H9 (cell line): ENCODE data around the gene SVOP. TPM values are rescaled to one million over a fixed set of nuclear protein-coding genes. Genes with fewer than 3 reads are reported as not detected.

Experiments used
- DNase-seq: peaks from one replicate; pipeline ENCODE4 v3.0.0-alpha.2; 2017
- H2AFZ ChIP-seq: one replicate; pipeline ENCODE4 v1.6.1; 2013; ENCODE audit warnings: mild to moderate bottlenecking, low read length, control low read depth, moderate library complexity
- H2AK5ac ChIP-seq: 2 replicates; pipeline ENCODE4 v1.6.1; 2013; ENCODE audit warnings: low read length, control low read depth, mixed read lengths; ENCODE audit not compliant: insufficient read length
- H2BK120ac ChIP-seq: one replicate; pipeline ENCODE4 v1.6.1; 2013; ENCODE audit warnings: low read depth, mild to moderate bottlenecking, low read length, control low read depth, inconsistent platforms; ENCODE audit not compliant: poor library complexity, severe bottlenecking
- H2BK12ac ChIP-seq: 2 replicates; pipeline ENCODE4 v1.6.1; 2013; ENCODE audit warnings: low read length, control low read depth, mixed read lengths, low read depth; ENCODE audit not compliant: insufficient read length
- H2BK15ac ChIP-seq: 2 replicates; pipeline ENCODE4 v1.6.1; 2013; ENCODE audit warnings: low read depth, low read length, control low read depth
- H2BK20ac ChIP-seq: one replicate; pipeline ENCODE4 v1.6.1; 2013; ENCODE audit warnings: low read depth, mild to moderate bottlenecking, low read length, control low read depth, inconsistent platforms; ENCODE audit not compliant: poor library complexity, severe bottlenecking
- H2BK5ac ChIP-seq: 2 replicates; pipeline ENCODE4 v1.6.1; 2013; ENCODE audit warnings: low read length, control low read depth, mixed read lengths; ENCODE audit not compliant: insufficient read length
- H3K14ac ChIP-seq: 2 replicates; pipeline ENCODE4 v1.6.1; 2013; ENCODE audit warnings: low read length, control low read depth; ENCODE audit not compliant: insufficient read depth
- H3K18ac ChIP-seq: 2 replicates; pipeline ENCODE4 v1.6.1; 2013; ENCODE audit warnings: low read depth, mild to moderate bottlenecking, mixed read lengths, low read length, control low read depth; ENCODE audit not compliant: insufficient read length
- H3K23ac ChIP-seq: 2 replicates; pipeline ENCODE4 v1.6.1; 2013; ENCODE audit warnings: low read length, control low read depth, mixed read lengths, low read depth; ENCODE audit not compliant: insufficient read length
- H3K23me2 ChIP-seq: 2 replicates; pipeline ENCODE4 v1.6.1; 2013; ENCODE audit warnings: low read depth, mild to moderate bottlenecking, mixed read lengths, low read length, control low read depth; ENCODE audit not compliant: insufficient read length, poor library complexity, severe bottlenecking
- H3K27ac ChIP-seq: 2 replicates; pipeline ENCODE4 v1.5.1; 2013; ENCODE audit warnings: low read length, control low read depth, mixed read lengths, low read depth; ENCODE audit not compliant: insufficient read length
- H3K27me3 ChIP-seq: 2 replicates; pipeline ENCODE4 v1.6.1; 2013; ENCODE audit warnings: low read length, control low read depth, inconsistent platforms; ENCODE audit not compliant: insufficient read depth
- H3K4ac ChIP-seq: 2 replicates; pipeline ENCODE4 v1.6.1; 2013; ENCODE audit warnings: low read depth, mild to moderate bottlenecking, control low read depth, inconsistent platforms, low read length, moderate library complexity
- H3K4me1 ChIP-seq: 2 replicates; pipeline ENCODE4 v1.6.1; 2013; ENCODE audit warnings: low read length, control low read depth, inconsistent platforms; ENCODE audit not compliant: insufficient read depth
- H3K4me2 ChIP-seq: 2 replicates; pipeline ENCODE4 v1.6.1; 2013; ENCODE audit warnings: low read length, control low read depth, mixed read lengths; ENCODE audit not compliant: insufficient read length, insufficient read depth
- H3K56ac ChIP-seq: 2 replicates; pipeline ENCODE4 v1.6.1; 2013; ENCODE audit warnings: low read depth, mild to moderate bottlenecking, mixed read lengths, low read length, control low read depth; ENCODE audit not compliant: insufficient read length
- H3K79me1 ChIP-seq: 2 replicates; pipeline ENCODE4 v1.6.1; 2013; ENCODE audit warnings: low read depth, mild to moderate bottlenecking, moderate library complexity, low read length, control low read depth, inconsistent platforms; ENCODE audit not compliant: insufficient read depth, poor library complexity, severe bottlenecking
- H3K79me2 ChIP-seq: 2 replicates; pipeline ENCODE4 v1.6.1; 2013; ENCODE audit warnings: low read length, control low read depth, inconsistent platforms; ENCODE audit not compliant: insufficient read depth
- H3K9ac ChIP-seq: 2 replicates; pipeline ENCODE4 v1.6.1; 2013; ENCODE audit warnings: low read length, control low read depth, mixed read lengths; ENCODE audit not compliant: insufficient read length; ENCODE audit errors: extremely low read depth
- H3K9me3 ChIP-seq: one replicate; pipeline ENCODE4 v1.6.1; 2013; ENCODE audit warnings: low read depth, low read length, inconsistent platforms; ENCODE audit not compliant: control insufficient read depth
- H3T11ph ChIP-seq: one replicate; pipeline ENCODE4 v1.6.1; 2013; ENCODE audit warnings: mild to moderate bottlenecking, low read length, control low read depth, inconsistent platforms
- H4K20me1 ChIP-seq: one replicate; pipeline ENCODE4 v1.6.1; 2013; ENCODE audit not compliant: control insufficient read depth, insufficient read length, insufficient read depth
- H4K5ac ChIP-seq: 2 replicates; pipeline ENCODE4 v1.6.1; 2013; ENCODE audit warnings: low read depth, mild to moderate bottlenecking, mixed read lengths, low read length, control low read depth; ENCODE audit not compliant: insufficient read length
- H4K8ac ChIP-seq: replicated peaks from 2 replicates; pipeline ENCODE4 v1.6.1; 2013; ENCODE audit warnings: low read length, control low read depth, mixed read lengths, low read depth; ENCODE audit not compliant: insufficient read length
- H4K91ac ChIP-seq: 2 replicates; pipeline ENCODE4 v1.6.1; 2013; ENCODE audit warnings: low read depth, mild to moderate bottlenecking, moderate library complexity, mixed read lengths, low read length, control low read depth; ENCODE audit not compliant: insufficient read length
- H3K27ac Mint-ChIP-seq, 3 experiments: 2 replicates in 2 of 3; 3 replicates in 1 of 3; pipeline ENCODE4 v1.8.0; 2020 to 2021; ENCODE audit warnings: mixed read lengths in 3 of 3, mild to moderate bottlenecking in 1 of 3, moderate library complexity in 1 of 3
- H3K27me3 Mint-ChIP-seq: 2 replicates; pipeline ENCODE4 v1.8.0; 2021; ENCODE audit warnings: low read depth, mild to moderate bottlenecking, moderate library complexity, mixed read lengths
- H3K36me3 Mint-ChIP-seq, 3 experiments: 2 replicates in 2 of 3; 3 replicates in 1 of 3; pipeline ENCODE4 v1.8.0; 2020 to 2021; ENCODE audit warnings: low read depth in 3 of 3, mixed read lengths in 3 of 3; ENCODE audit not compliant: insufficient read depth in 1 of 3
- H3K4me1 Mint-ChIP-seq, 2 experiments: 2 replicates each; pipeline ENCODE4 v1.8.0; 2020; ENCODE audit warnings: mixed read lengths in 2 of 2
- H3K4me3 Mint-ChIP-seq, 2 experiments: 2 replicates in 1 of 2; 3 replicates in 1 of 2; pipeline ENCODE4 v1.8.0; 2020 to 2021; ENCODE audit warnings: mild to moderate bottlenecking in 2 of 2, mixed read lengths in 2 of 2, moderate library complexity in 1 of 2
- H3K9me3 Mint-ChIP-seq, 2 experiments: 2 replicates in 1 of 2; 3 replicates in 1 of 2; pipeline ENCODE4 v1.8.0; 2020; ENCODE audit warnings: mild to moderate bottlenecking in 2 of 2, mixed read lengths in 2 of 2, moderate library complexity in 1 of 2
- CTCF ChIP-seq: fragments of 200-600 bp; sonication (generic); conservative IDR thresholded peaks from 3 replicates; pipeline ENCODE4 v1.8.0; 2021; ENCODE audit warnings: antibody characterized with exemption, mild to moderate bottlenecking
- WGBS: extraction: QIAGEN DNeasy Blood & Tissue Kit; methylation state at CpG from one replicate; pipeline ENCODE4 v1.1.7; 2013; ENCODE audit warnings: missing lambda C conversion rate, low lambda C conversion rate, mixed read lengths; ENCODE audit not compliant: insufficient read length; ENCODE audit errors: extremely low coverage; 5-methylcytosine and 5-hydroxymethylcytosine counted together
- total RNA-seq: library from RNA; stranded (reverse); gene quantifications from 2 replicates; pipeline ENCODE4 v1.2.1, GENCODE V29; 2021

The SVOP gene
- total RNA-seq, 1 experiment from 2014 or later, result 0.15 TPM

GRCh38 chr12:108921946-108922345, 98.9 kb downstream of the SVOP start:
- no peak overlapping the region for H4K8ac ChIP-seq
- H3K4ac ChIP-seq, result no peak overlapping the region
- H2AFZ ChIP-seq, result no peak overlapping the region
- Mint-ChIP-seq H3K36me3 (peaks cover 0 to 2% (median 0%) of the 10 kb centered on the region in 3 experiments; a peak in 2 of 7 replicates), H3K27ac (no peak overlapping the region), H3K4me3 (no peak overlapping the region), H3K4me1 (no peaks in the 10 kb centered on the region; a peak in 1 of 4 replicates), H3K27me3 (peaks cover 28% of the 10 kb centered on the region), H3K9me3 (peaks cover 2 to 4% of the 10 kb centered on the region in 2 experiments; a peak in 3 of 5 replicates)
- no peak overlapping the region for H2BK120ac ChIP-seq
- no peak overlapping the region for H2BK5ac ChIP-seq
- H4K5ac ChIP-seq, result no peak overlapping the region
- H4K91ac ChIP-seq, result no peak overlapping the region
- no peak for TF ChIP-seq CTCF
- no peak overlapping the region for H3K4me2 ChIP-seq
- H3K23ac ChIP-seq, result no peak overlapping the region
- H3K56ac ChIP-seq, result no peak overlapping the region
- H3T11ph ChIP-seq, result no peak overlapping the region
- H3K27ac ChIP-seq, result no peak overlapping the region
- H3K14ac ChIP-seq, result no peak overlapping the region
- DNase-seq, result no peak
- H2AK5ac ChIP-seq, result no peak overlapping the region
- no peaks in the 10 kb centered on the region for H3K79me1 ChIP-seq
- no peaks in the 10 kb centered on the region for H3K4me1 ChIP-seq
- H3K9ac ChIP-seq, result no peak overlapping the region
- H3K79me2 ChIP-seq, result no peaks in the 10 kb centered on the region
- no peaks in the 10 kb centered on the region for H3K9me3 ChIP-seq
- no peak overlapping the region for H3K18ac ChIP-seq
- H2BK20ac ChIP-seq, result no peak overlapping the region
- no peak overlapping the region for H2BK12ac ChIP-seq
- no peaks in the 10 kb centered on the region for H3K27me3 ChIP-seq
- no peaks in the 10 kb centered on the region for H3K23me2 ChIP-seq
- WGBS, result no CpG with 5 or more reads among the region's 3 CpGs
- H4K20me1 ChIP-seq, result no peaks in the 10 kb centered on the region
- no peak overlapping the region for H2BK15ac ChIP-seq
